Measurements from ENCODE around the gene EMSY. TPM values are rescaled to one million over a fixed set of nuclear protein-coding genes. Genes with fewer than 3 reads are reported as not detected.

Gene EMSY
- total and polyA plus RNA-seq, 11 donors: 5.8 to 37.6 (median 16.6) TPM

- TF ChIP-seq CTCF (IDR thresholded peaks at IDR 0.05) (no peak), POLR2A (IDR thresholded peaks at IDR 0.05) (no peak)
- DNase-seq (no peak), ATAC-seq (no peak)
- no peaks in the 10 kb centered on the region for H3K27me3 ChIP-seq
- 72 to 75% (median 74%) methylated on average over 9 to 11 of the region's 11 CpGs for WGBS, 4 donors
- no peaks in the 10 kb centered on the region for H3K9me3 ChIP-seq
- no peak overlapping the region for H3K4me3 ChIP-seq
- H3K36me3 ChIP-seq: no peaks in the 10 kb centered on the region
- intact Hi-C loops (cut with DNase I): loop anchor here in 3 of 10 donors (5.0 kb wide), 1 partner anchor 86 kb away; no protein-coding TSS in a partner anchor
- no peak overlapping the region for H3K27ac ChIP-seq
- peaks cover 0 to 14% (median 4%) of the 10 kb centered on the region in 12 donors for H3K4me1 ChIP-seq
These were observed 151.8 kb downstream of the EMSY start for GRCh38 chr11:76596652-76597051.

GRCh38 chr11:76597533-76598425 lies 153.0 kb downstream of the EMSY start:
- intact Hi-C loops (cut with DNase I): loop anchor here (1.0 to 5.0 kb wide), 3 partner anchors 83 to 85 kb away; no protein-coding TSS in a partner anchor
- ATAC-seq (peak in 1 of 4 donors; percentile 3), DNase-seq (no peak)
- H3K36me3 ChIP-seq: no peaks in the 10 kb centered on the region
- TF ChIP-seq CTCF (IDR thresholded peaks at IDR 0.05): no peak
- TF ChIP-seq POLR2A (IDR thresholded peaks at IDR 0.05): no peak
- no peak overlapping the region for H3K4me3 ChIP-seq
- H3K4me1 ChIP-seq: peaks cover 0 to 24% (median 11%) of the 10 kb centered on the region in 12 donors
- no peaks in the 10 kb centered on the region for H3K9me3 ChIP-seq
- WGBS, 4 donors: 80 to 90% (median 84%) methylated on average over 11 to 12 of the region's 12 CpGs
- peak overlapping the region in 2 of 12 donors; percentile 6 to 17 for H3K27ac ChIP-seq
- H3K27me3 ChIP-seq: no peaks in the 10 kb centered on the region

GRCh38 chr11:76598426-76598839 lies 153.6 kb downstream of the EMSY start:
- Histone ChIP-seq H3K4me3 (no peak overlapping the region), H3K4me1 (peaks cover 0 to 31% (median 17%) of the 10 kb centered on the region in 12 donors), H3K27me3 (no peaks in the 10 kb centered on the region), H3K9me3 (no peaks in the 10 kb centered on the region), H3K36me3 (no peaks in the 10 kb centered on the region), H3K27ac (peak overlapping the region in 5 of 12 donors; percentile 1 to 25 (median 6))
- WGBS, 4 donors: 28 to 50% (median 43%) methylated on average over 6 of the region's 6 CpGs
- no peak for TF ChIP-seq POLR2A (IDR thresholded peaks at IDR 0.05)
- TF ChIP-seq CTCF (IDR thresholded peaks at IDR 0.05): peak; percentile 43 to 74 (median 58)
- DNase-seq (peak in 1 of 5 donors; percentile 59), ATAC-seq (peak; percentile 58 to 69 (median 61))
- intact Hi-C loops (cut with DNase I): loop anchor here (1.0 to 5.0 kb wide), 3 partner anchors 82 to 84 kb away; no protein-coding TSS in a partner anchor
